OCI-LY3 (cell line): Measurements from ENCODE around the gene QSER1.

Experiments
- CTCF ChIP-seq: fragments of 200-600, 300-600 bp; sonication (generic); IDR thresholded peaks from 2 replicates; pipeline ENCODE4 v1.5.1; 2014; ENCODE audit warnings: antibody characterized with exemption, low read length, low read depth
- EZH2phosphoT487 ChIP-seq: fragments of 200-600 bp; shearing (Covaris generic); IDR thresholded peaks from 2 replicates; pipeline ENCODE4 v1.6.1; 2018; ENCODE audit warnings: antibody characterized with exemption, mixed run types, low read depth

- TF ChIP-seq CTCF (no peak), EZH2phosphoT487 (no peak)
These were observed 4.5 kb downstream of the QSER1 start for GRCh38 chr11:32897103-32897502.
